ENCODE results near the gene DLGAP4. TPM values are rescaled to one million over a fixed set of nuclear protein-coding genes. Genes with fewer than 3 reads are reported as not detected.
"Not testable (repeated sequence)": the region's sequence is repeated elsewhere in the genome, so short reads cannot be mapped to it uniquely, and the experiment has no call there.

DLGAP4 gene
- total and polyA plus RNA-seq, 12 donors, result 34.0 to 74.4 (median 55.6) TPM

GRCh38 chr20:36519944-36520343 lies 213.8 kb downstream of the DLGAP4 start:
- ATAC-seq (no peak), DNase-seq (no peak)
- Histone ChIP-seq H3K27me3 (no peaks in the 10 kb centered on the region), H3K4me3 (no peak overlapping the region), H3K36me3 (peaks cover 0 to 100% (median 25%) of the 10 kb centered on the region in 9 donors), H3K4me1 (peaks cover 0 to 37% (median 15%) of the 10 kb centered on the region in 9 donors), H3K27ac (no peak overlapping the region), H3K9me3 (no peaks in the 10 kb centered on the region)
- 95 to 96% methylated on average over 2 of the region's 2 CpGs for WGBS, 2 donors
- intact Hi-C loops (cut with DNase I), result no loop called here
- no peak for TF ChIP-seq CTCF (IDR thresholded peaks at IDR 0.05)

GRCh38 chr20:36521526-36521925 lies 215.4 kb downstream of the DLGAP4 start:
- no peak for TF ChIP-seq CTCF (IDR thresholded peaks at IDR 0.05)
- DNase-seq (no peak), ATAC-seq (no peak)
- Histone ChIP-seq H3K4me1 (peaks cover 0 to 26% (median 12%) of the 10 kb centered on the region in 9 donors), H3K9me3 (no peaks in the 10 kb centered on the region), H3K27ac (peak overlapping the region in 1 of 10 donors; percentile 6), H3K36me3 (peaks cover 0 to 100% (median 38%) of the 10 kb centered on the region in 9 donors), H3K4me3 (no peak overlapping the region), H3K27me3 (no peaks in the 10 kb centered on the region)
- intact Hi-C loops (cut with DNase I), result no loop called here
- WGBS, 2 donors, result 78 to 89% methylated on average over 1 of the region's 1 CpG

GRCh38 chr20:36522412-36522811 lies 216.3 kb downstream of the DLGAP4 start:
- H3K27ac ChIP-seq; H3K9me3 ChIP-seq; H3K27me3 ChIP-seq; intact Hi-C loops (cut with DNase I); ATAC-seq; DNase-seq; H3K4me3 ChIP-seq: not testable (repeated sequence)
- Histone ChIP-seq H3K36me3 (peaks cover 0 to 100% (median 47%) of the 10 kb centered on the region in 9 donors), H3K4me1 (peaks cover 0 to 26% (median 12%) of the 10 kb centered on the region in 9 donors)
- 93 to 94% methylated on average over 7 of the region's 7 CpGs for WGBS, 2 donors

GRCh38 chr20:36523341-36523740 lies 217.2 kb downstream of the DLGAP4 start:
- no peak for TF ChIP-seq CTCF (IDR thresholded peaks at IDR 0.05)
- DNase-seq (no peak), ATAC-seq (no peak)
- H3K27ac ChIP-seq, result no peak overlapping the region
- H3K4me1 ChIP-seq, result peaks cover 0 to 26% (median 12%) of the 10 kb centered on the region in 9 donors
- WGBS, 2 donors, result 74 to 76% methylated on average over 3 of the region's 3 CpGs
- no peaks in the 10 kb centered on the region for H3K27me3 ChIP-seq
- intact Hi-C loops (cut with DNase I), result no loop called here
- no peaks in the 10 kb centered on the region for H3K9me3 ChIP-seq
- peaks cover 0 to 100% (median 48%) of the 10 kb centered on the region in 9 donors for H3K36me3 ChIP-seq
- no peak overlapping the region for H3K4me3 ChIP-seq

- intact Hi-C loops (cut with DNase I), result no loop called here
- no peak for TF ChIP-seq CTCF (IDR thresholded peaks at IDR 0.05)
These were observed 219.7 kb downstream of the DLGAP4 start for GRCh38 chr20:36525620-36526365.

More at GRCh38 chr20:36525620-36526365, 219.7 kb downstream of the DLGAP4 start:
- Histone ChIP-seq H3K4me3 (no peak overlapping the region), H3K27me3 (no peaks in the 10 kb centered on the region), H3K9me3 (no peaks in the 10 kb centered on the region), H3K4me1 (peaks cover 0 to 28% (median 12%) of the 10 kb centered on the region in 9 donors), H3K36me3 (peaks cover 0 to 83% (median 48%) of the 10 kb centered on the region in 9 donors), H3K27ac (no peak overlapping the region)
- peak in 1 of 8 donors; percentile 12 for ATAC-seq
- WGBS, 2 donors, result 92 to 94% methylated on average over 17 of the region's 17 CpGs
- no peak for DNase-seq

All from heart right ventricle (tissue), 16 donors.